NCI-H1694 treated with DMSO at 0.1 percent for 48 hours (cell line): Measurements from ENCODE around the gene ZFP30.

Experiments used
- DNase-seq: peaks from one replicate; lab custom pipeline; 2025; lab: John Stamatoyannopoulos, UW

Gene ZFP30

DNA sequence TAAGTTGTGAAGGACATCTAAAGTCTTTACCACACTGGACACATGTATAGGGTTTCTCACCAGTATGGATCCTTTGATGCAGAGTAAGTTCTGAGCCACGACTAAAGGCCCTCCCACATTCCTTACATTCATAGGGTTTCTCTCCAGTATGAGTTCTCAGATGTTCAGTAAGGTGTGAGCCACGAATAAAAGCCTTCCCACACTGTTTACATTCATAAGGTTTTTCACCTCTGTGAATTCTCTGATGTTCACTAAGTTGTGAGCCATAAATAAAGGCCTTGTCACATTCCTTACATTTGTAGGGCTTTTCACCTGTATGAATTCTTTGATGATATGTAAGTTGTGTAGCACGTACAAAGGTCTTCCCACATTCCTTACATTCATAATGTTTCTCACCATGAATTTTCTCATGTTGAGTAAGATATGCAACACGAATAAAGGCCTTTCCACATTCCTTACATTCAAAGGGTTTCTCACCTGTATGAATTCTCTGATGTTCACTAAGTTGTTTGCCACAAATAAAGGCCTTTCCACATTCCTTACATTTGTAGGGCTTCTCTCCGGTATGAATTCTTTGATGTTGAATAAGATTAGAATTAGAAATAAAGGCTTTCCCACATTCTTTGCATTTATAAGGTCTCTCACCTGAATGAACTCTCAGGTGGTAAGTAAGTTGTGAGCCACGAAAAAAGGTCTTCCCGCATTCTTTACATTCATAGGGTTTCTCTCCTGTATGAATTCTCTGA is 90.5 kb downstream of the ZFP30 start:
- no peak for DNase-seq
